SH-SY5Y (cell line): Measurements from ENCODE around the gene PTPRC.

Experiments
- GATA2 ChIP-seq: IDR thresholded peaks from 2 replicates; pipeline ENCODE4 v1.6.1; 2011; ENCODE audit warnings: mild to moderate bottlenecking, low read depth, low read length
- GATA3 ChIP-seq: IDR thresholded peaks from 2 replicates; pipeline ENCODE4 v1.6.1; 2011; ENCODE audit warnings: low read depth, mild to moderate bottlenecking, low read length, moderate library complexity

DNA sequence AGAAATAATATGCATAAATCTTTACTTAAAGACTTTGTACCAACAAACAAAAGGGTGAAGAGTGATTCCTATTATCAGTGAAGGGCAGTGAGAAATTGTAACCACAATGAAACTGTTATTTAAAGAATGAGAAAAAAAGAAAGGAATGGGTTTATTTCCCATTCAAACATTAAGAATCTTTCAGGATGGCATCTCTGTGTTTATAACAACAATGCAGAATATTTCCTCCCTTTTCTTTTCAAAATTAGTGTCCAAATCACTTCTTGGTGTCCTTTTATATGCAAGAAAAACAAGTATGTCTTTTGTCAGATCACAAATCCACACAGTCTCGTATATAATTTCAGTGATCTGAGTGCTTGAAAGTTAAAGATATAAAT lies 61.2 kb downstream of the PTPRC start:
- TF ChIP-seq GATA2 (no peak), GATA3 (no peak)
